SK-N-SH (cell line): ENCODE measurements around the gene STXBP6. TPM values are rescaled to one million over a fixed set of nuclear protein-coding genes. Genes with fewer than 3 reads are reported as not detected.

Experiments
- CTCF ChIA-PET: fragments of 300-600, 350-600 bp; formaldehyde crosslinking; extraction: SDS; loops from one replicate; lab custom pipeline; 2021; lab: Yijun Ruan, JAX
- POLR2A ChIA-PET: fragments of 350-600 bp; sonication (Branson Sonifier 250); formaldehyde crosslinking; extraction: SDS; loops from one replicate; lab custom pipeline; 2020; ENCODE audit warnings: antibody characterized with exemption, inconsistent platforms; lab: Yijun Ruan, JAX
- DNase-seq: peaks from one replicate; pipeline ENCODE4 v3.0.0; 2012
- H2AFZ ChIP-seq: fragments of 200-600 bp; sonication (generic); 2 replicates; pipeline ENCODE4 v1.8.1; 2016; ENCODE audit warnings: antibody characterized with exemption, mild to moderate bottlenecking, low read depth
- H3F3A ChIP-seq: fragments of 200-600 bp; sonication (generic); replicated peaks from 2 replicates; pipeline ENCODE3; 2016; ENCODE audit warnings: antibody characterized with exemption, mild to moderate bottlenecking; ENCODE audit not compliant: insufficient read depth
- H3K27ac ChIP-seq, 2 experiments: fragments of 200-500 bp in 1 of 2; fragments of 200-600 bp in 1 of 2; sonication (Bioruptor generic) in 1 of 2; sonication (generic), shearing (Covaris generic) in 1 of 2; 2 replicates each; pipeline versions ENCODE4 v1.5.1 to v1.6.1; 2014 to 2016; ENCODE audit warnings: low read depth in 2 of 2, inconsistent platforms in 1 of 2, low read length in 1 of 2, mild to moderate bottlenecking in 1 of 2, mixed read lengths in 1 of 2
- H3K27me3 ChIP-seq: fragments of 200-600 bp; sonication (generic), shearing (Covaris generic); 2 replicates; pipeline ENCODE4 v1.6.1; 2016; ENCODE audit warnings: mixed run types; ENCODE audit not compliant: insufficient read depth
- H3K36me3 ChIP-seq, 2 experiments: fragments of 200-500 bp in 1 of 2; fragments of 200-600 bp in 1 of 2; sonication (Bioruptor generic) in 1 of 2; sonication (generic) in 1 of 2; replicated peaks in 1 of 2; 2 replicates each; pipeline versions ENCODE3 to v1.5.1; 2014 to 2016; ENCODE audit warnings: low read length in 1 of 2, mild to moderate bottlenecking in 1 of 2; ENCODE audit not compliant: insufficient read depth in 2 of 2, control insufficient read depth in 1 of 2
- H3K4me1 ChIP-seq, 2 experiments: fragments of 200-500 bp in 1 of 2; fragments of 200-600 bp in 1 of 2; sonication (Bioruptor generic) in 1 of 2; sonication (generic), shearing (Covaris generic) in 1 of 2; 2 replicates each; pipeline versions ENCODE4 v1.5.1 to v1.6.1; 2014 to 2016; ENCODE audit warnings: low read depth in 1 of 2, low read length in 1 of 2, mixed run types in 1 of 2; ENCODE audit not compliant: insufficient read depth in 2 of 2, control insufficient read depth in 1 of 2
- H3K4me2 ChIP-seq: fragments of 200-600 bp; sonication (generic), shearing (Covaris generic); 2 replicates; pipeline ENCODE4 v1.6.1; 2017; ENCODE audit warnings: mixed run types
- H3K4me3 ChIP-seq, 2 experiments: fragments of 200-500 bp in 1 of 2; fragments of 200-600 bp in 1 of 2; sonication (Bioruptor generic) in 1 of 2; sonication (generic), shearing (Covaris generic) in 1 of 2; 2 replicates each; pipeline versions ENCODE4 v1.5.1 to v1.8.1; 2014 to 2016; ENCODE audit warnings: low read depth in 2 of 2, inconsistent platforms in 1 of 2, low read length in 1 of 2, mild to moderate bottlenecking in 1 of 2, mixed read lengths in 1 of 2, moderate library complexity in 1 of 2
- H3K79me2 ChIP-seq: fragments of 200-600 bp; sonication (generic); 2 replicates; pipeline ENCODE4 v1.8.1; 2017; ENCODE audit warnings: mild to moderate bottlenecking; ENCODE audit not compliant: insufficient read depth
- H3K9ac ChIP-seq: fragments of 200-600 bp; sonication (generic); 2 replicates; pipeline ENCODE4 v1.6.1; 2017; ENCODE audit warnings: mixed run types
- H3K9me2 ChIP-seq: fragments of 200-600 bp; sonication (generic); 2 replicates; pipeline ENCODE4 v1.6.1; 2017; ENCODE audit warnings: mixed run types
- H3K9me3 ChIP-seq: fragments of 200-600 bp; sonication (generic); 2 replicates; pipeline ENCODE4 v1.6.1; 2017; ENCODE audit warnings: mixed run types, mild to moderate bottlenecking, moderate library complexity
- H4K20me1 ChIP-seq: fragments of 200-600 bp; sonication (generic); 2 replicates; pipeline ENCODE4 v1.6.1; 2017; ENCODE audit warnings: mild to moderate bottlenecking, mixed run types; ENCODE audit not compliant: insufficient read depth
- FOXJ3 ChIP-seq: sonication (generic); formaldehyde crosslinking; IDR thresholded peaks from 2 replicates; pipeline ENCODE4 v1.5.1; 2020; ENCODE audit warnings: mild to moderate bottlenecking, missing genetic modification reagents
- MAX ChIP-seq: IDR thresholded peaks from 2 replicates; pipeline ENCODE4 v1.4.0; 2012; ENCODE audit warnings: low read depth
- MEF2A ChIP-seq: IDR thresholded peaks from 2 replicates; pipeline ENCODE4 v1.4.0; 2012; ENCODE audit warnings: low read depth, borderline replicate concordance
- MXI1 ChIP-seq: IDR thresholded peaks from 2 replicates; pipeline ENCODE4 v1.6.1; 2012; ENCODE audit warnings: mild to moderate bottlenecking, low read depth, low read length, improper control_type of control experiment
- RCOR1 ChIP-seq: fragments of 150-350 bp; IDR thresholded peaks from 2 replicates; pipeline ENCODE4 v1.6.1; 2017; ENCODE audit warnings: antibody characterized with exemption, low read length
- REST ChIP-seq: IDR thresholded peaks from 2 replicates; pipeline ENCODE4 v1.6.1; 2012; ENCODE audit warnings: mild to moderate bottlenecking, low read depth, low read length, moderate library complexity
- SMC3 ChIP-seq: IDR thresholded peaks from 2 replicates; pipeline ENCODE4 v1.6.1; 2012; ENCODE audit warnings: low read depth, low read length, improper control_type of control experiment
- TAF1 ChIP-seq: IDR thresholded peaks from 2 replicates; pipeline ENCODE4 v1.6.1; 2012; ENCODE audit warnings: low read depth, mild to moderate bottlenecking, low read length, moderate library complexity, borderline replicate concordance
- TCF12 ChIP-seq: IDR thresholded peaks from 2 replicates; pipeline ENCODE4 v1.4.0; 2012
- YY1 ChIP-seq: IDR thresholded peaks from 2 replicates; pipeline ENCODE4 v1.4.0; 2012; ENCODE audit warnings: low read depth, mild to moderate bottlenecking
- WGBS: methylation state at CpG from one replicate; pipeline ENCODE4 v1.1.6; 2017; ENCODE audit warnings: low lambda C conversion rate; 5-methylcytosine and 5-hydroxymethylcytosine counted together
- polyA plus RNA-seq, 3 experiments: library from polyadenylated mRNA; depleted of rRNA; stranded (reverse); fragments of >200 nt; gene quantifications; 2 replicates each; pipeline ENCODE4 v1.2.3, GENCODE V29; 2012
- TF ChIP-seq, protein P1 (sequence below): IDR thresholded peaks from 2 replicates; pipeline ENCODE4 v1.4.0; 2012; ENCODE audit warnings: low read depth, borderline replicate concordance

The STXBP6 gene
- polyA plus RNA-seq, 1 of the 3 experiments (the other 2 are of a cell fraction), result 0.16 TPM

GRCh38 chr14:24881116-24881893 is 168.6 kb downstream of the STXBP6 start (continued):
- TF ChIP-seq REST (no peak), FOXJ3 (CRISPR knock-in tag) (no peak), RCOR1 (no peak)
- TF ChIP-seq, all 33 proteins: peak for 0

DNA sequence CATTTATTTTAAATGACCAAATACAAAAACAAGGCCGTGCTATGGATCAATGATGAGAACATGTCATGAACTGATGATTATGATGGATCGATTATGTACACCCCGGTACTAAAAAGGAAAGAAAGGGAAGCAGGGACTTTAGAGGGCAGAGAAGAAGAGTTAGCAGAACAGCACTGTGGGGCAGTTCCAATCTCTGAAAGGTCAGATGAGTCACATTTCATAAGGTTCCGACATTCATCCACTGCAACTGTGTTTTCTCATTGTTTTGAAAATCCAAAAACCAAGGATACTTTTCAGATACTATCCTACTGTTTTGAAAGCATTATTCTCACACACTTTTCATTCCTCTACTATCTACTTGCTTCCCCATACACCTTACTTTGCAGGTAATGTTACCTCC is 169.3 kb downstream of the STXBP6 start:
- Histone ChIP-seq H3K27me3 (no peaks in the 10 kb centered on the region), H4K20me1 (no peaks in the 10 kb centered on the region), H3F3A (no peaks in the 10 kb centered on the region), H3K4me1 (no peaks in the 10 kb centered on the region), H3K79me2 (no peaks in the 10 kb centered on the region), H3K4me2 (no peak overlapping the region), H3K27ac (no peak overlapping the region), H3K9ac (no peak overlapping the region), H2AFZ (no peak overlapping the region), H3K9me3 (no peaks in the 10 kb centered on the region), H3K36me3 (no peaks in the 10 kb centered on the region), H3K9me2 (no peaks in the 10 kb centered on the region), H3K4me3 (no peak overlapping the region)
- POLR2A ChIA-PET, result no interaction called here
- TF ChIP-seq MXI1 (no peak), YY1 (no peak), SMC3 (no peak)
- DNase-seq, result no peak
- CTCF ChIA-PET, result interaction anchor here (0.6 kb wide), 1 partner anchor 224 kb away, joined by 3 read pairs; no protein-coding TSS in a partner anchor
- 6% methylated on average over 4 of the region's 4 CpGs for WGBS

DNA sequence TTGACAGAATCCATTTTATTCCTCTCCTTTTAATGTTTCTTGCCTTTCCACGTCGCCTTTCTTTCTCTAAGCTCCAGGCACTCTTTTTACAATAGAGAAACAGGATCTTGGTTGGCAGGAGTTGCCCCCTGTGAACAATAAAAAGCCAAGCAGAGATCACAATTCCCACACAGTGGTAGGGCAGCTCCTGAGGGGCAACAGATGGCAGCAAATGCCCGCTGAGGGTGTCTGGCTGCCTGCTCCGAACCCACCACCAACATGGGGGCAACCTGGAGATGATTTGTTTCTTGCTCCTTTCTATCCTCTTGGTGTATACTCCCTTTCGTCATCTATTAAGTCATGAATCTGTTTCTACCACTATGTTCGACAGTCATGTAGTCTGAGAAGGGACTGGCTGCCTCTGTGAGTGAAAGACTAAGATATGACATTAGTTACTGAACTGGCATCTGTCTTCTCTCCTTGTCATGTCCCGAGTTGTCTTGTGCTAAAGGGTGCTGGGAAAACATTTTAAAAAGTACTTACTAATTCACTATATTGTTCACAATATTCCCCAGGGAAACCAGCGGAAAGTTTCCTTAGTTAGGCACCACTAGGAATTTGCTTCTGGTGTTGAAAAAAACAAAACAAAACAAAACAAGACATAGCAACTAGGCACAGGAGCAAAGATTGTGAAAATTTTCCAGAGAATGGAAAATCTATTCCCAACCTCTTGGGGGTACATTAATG is 170.1 kb downstream of the STXBP6 start:
- Histone ChIP-seq H3F3A (no peaks in the 10 kb centered on the region), H2AFZ (no peak overlapping the region), H3K9ac (no peak overlapping the region), H4K20me1 (no peaks in the 10 kb centered on the region), H3K79me2 (no peaks in the 10 kb centered on the region), H3K36me3 (no peaks in the 10 kb centered on the region), H3K27ac (no peak overlapping the region), H3K27me3 (no peaks in the 10 kb centered on the region), H3K4me2 (no peak overlapping the region), H3K9me2 (no peaks in the 10 kb centered on the region), H3K4me3 (no peak overlapping the region), H3K9me3 (no peaks in the 10 kb centered on the region), H3K4me1 (no peaks in the 10 kb centered on the region)
- TF ChIP-seq MEF2A, result no peak
- TF ChIP-seq TAF1, result no peak
- TF ChIP-seq TCF12, result no peak
- no peak for TF ChIP-seq MAX
- TF ChIP-seq, protein P1, sequence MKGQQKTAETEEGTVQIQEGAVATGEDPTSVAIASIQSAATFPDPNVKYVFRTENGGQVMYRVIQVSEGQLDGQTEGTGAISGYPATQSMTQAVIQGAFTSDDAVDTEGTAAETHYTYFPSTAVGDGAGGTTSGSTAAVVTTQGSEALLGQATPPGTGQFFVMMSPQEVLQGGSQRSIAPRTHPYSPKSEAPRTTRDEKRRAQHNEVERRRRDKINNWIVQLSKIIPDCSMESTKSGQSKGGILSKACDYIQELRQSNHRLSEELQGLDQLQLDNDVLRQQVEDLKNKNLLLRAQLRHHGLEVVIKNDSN, result no peak
- ChIA-PET CTCF (no interaction called here), POLR2A (no interaction called here)
- 5% methylated on average over 8 of the region's 8 CpGs for WGBS
- no peak for DNase-seq
